ENCODE data around the gene STAG1. TPM values are rescaled to one million over a fixed set of nuclear protein-coding genes. Genes with fewer than 3 reads are reported as not detected.
"Not testable (repeated sequence)": the region's sequence is repeated elsewhere in the genome, so short reads cannot be mapped to it uniquely, and the experiment has no call there.

STAG1 gene
- polyA plus RNA-seq, 3 donors = 7.2 to 10.0 (median 7.5) TPM

DNA sequence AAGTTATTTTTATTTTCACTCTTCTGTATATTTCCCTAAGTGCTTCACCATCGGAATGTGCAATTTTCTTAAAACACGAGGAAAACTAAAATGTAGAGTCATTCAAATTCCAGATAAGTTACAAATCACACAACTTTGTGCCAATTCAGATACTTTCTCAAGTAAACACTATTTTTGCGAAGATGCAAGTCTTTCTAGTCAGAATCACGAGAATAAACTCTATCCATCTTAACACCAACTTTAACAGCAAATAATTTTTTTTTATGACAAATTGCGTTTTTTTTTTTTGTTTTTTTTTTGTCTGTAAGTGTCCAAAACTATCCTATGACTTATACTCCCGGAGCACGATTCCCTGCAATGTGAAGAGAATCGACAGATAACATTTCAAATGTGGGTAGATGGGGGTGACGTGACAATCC lies 1.3 kb downstream of the STAG1 start:
- peak overlapping the region; percentile 86 for H2AFZ ChIP-seq (ENCODE audit: insufficient read depth, low read depth, low read length, poor library complexity, severe bottlenecking)
- Mint-ChIP-seq H3K27me3 (ENCODE audit: low read depth in 3 of 3) (no peaks in the 10 kb centered on the region), H3K4me3 (peak overlapping the region; percentile 82 to 95), H3K27ac (peak overlapping the region; percentile 80 to 96 (median 92)), H3K9me3 (no peaks in the 10 kb centered on the region), H3K36me3 (no peaks in the 10 kb centered on the region), H3K4me1 (peaks cover 57% of the 10 kb centered on the region)
- no peaks in the 10 kb centered on the region for H4K20me1 ChIP-seq (ENCODE audit: insufficient read depth, low read length)
- peak overlapping the region; percentile 82 for H3K4me2 ChIP-seq (replicated peaks; ENCODE audit: extremely low read depth, low read length, poor library complexity, severe bottlenecking)
- H3K4me1 ChIP-seq (ENCODE audit: control insufficient read depth in 1 of 2, insufficient read depth in 2 of 2, low read length in 2 of 2) = peaks cover 45 to 53% of the 10 kb centered on the region in 2 donors
- H3K9me3 ChIP-seq (replicated peaks in 1 of 2; ENCODE audit: control insufficient read depth in 1 of 2, insufficient read depth in 1 of 2, low read length in 2 of 2) = no peaks in the 10 kb centered on the region
- H3K79me2 ChIP-seq (ENCODE audit: insufficient read depth, low read length) = peaks cover 63% of the 10 kb centered on the region
- H3K27ac ChIP-seq (ENCODE audit: low read depth in 1 of 2, low read length in 2 of 2) = peak overlapping the region; percentile 97
- no peaks in the 10 kb centered on the region for H3K36me3 ChIP-seq (replicated peaks in 1 of 2; ENCODE audit: control insufficient read depth in 1 of 2, insufficient read depth in 2 of 2, low read length in 2 of 2)
- DNase-seq = no peak
- intact Hi-C loops (cut with micrococcal nuclease) = loop anchor here (5.0 to 10.0 kb wide), 7 partner anchors 114 to 676 kb away; partner anchors contain the start of gene NCK1 (in 1 of the 2)
- no peaks in the 10 kb centered on the region for H3K27me3 ChIP-seq (ENCODE audit: control insufficient read depth in 2 of 2, insufficient read depth in 2 of 2, low read length in 2 of 2)
- TF ChIP-seq, protein P1, sequence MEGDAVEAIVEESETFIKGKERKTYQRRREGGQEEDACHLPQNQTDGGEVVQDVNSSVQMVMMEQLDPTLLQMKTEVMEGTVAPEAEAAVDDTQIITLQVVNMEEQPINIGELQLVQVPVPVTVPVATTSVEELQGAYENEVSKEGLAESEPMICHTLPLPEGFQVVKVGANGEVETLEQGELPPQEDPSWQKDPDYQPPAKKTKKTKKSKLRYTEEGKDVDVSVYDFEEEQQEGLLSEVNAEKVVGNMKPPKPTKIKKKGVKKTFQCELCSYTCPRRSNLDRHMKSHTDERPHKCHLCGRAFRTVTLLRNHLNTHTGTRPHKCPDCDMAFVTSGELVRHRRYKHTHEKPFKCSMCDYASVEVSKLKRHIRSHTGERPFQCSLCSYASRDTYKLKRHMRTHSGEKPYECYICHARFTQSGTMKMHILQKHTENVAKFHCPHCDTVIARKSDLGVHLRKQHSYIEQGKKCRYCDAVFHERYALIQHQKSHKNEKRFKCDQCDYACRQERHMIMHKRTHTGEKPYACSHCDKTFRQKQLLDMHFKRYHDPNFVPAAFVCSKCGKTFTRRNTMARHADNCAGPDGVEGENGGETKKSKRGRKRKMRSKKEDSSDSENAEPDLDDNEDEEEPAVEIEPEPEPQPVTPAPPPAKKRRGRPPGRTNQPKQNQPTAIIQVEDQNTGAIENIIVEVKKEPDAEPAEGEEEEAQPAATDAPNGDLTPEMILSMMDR (IDR thresholded peaks at IDR 0.05) = no peak
- peak overlapping the region; percentile 83 to 97 (median 83) for H3K4me3 ChIP-seq (replicated peaks in 1 of 3; ENCODE audit: low read depth in 2 of 3, low read length in 3 of 3)
- 11% methylated on average over 1 of the region's 9 CpGs for WGBS (ENCODE audit: insufficient coverage)
- peak overlapping the region; percentile 93 for H3K9ac ChIP-seq (ENCODE audit: insufficient read depth, low read length, poor library complexity, severe bottlenecking)

DNA sequence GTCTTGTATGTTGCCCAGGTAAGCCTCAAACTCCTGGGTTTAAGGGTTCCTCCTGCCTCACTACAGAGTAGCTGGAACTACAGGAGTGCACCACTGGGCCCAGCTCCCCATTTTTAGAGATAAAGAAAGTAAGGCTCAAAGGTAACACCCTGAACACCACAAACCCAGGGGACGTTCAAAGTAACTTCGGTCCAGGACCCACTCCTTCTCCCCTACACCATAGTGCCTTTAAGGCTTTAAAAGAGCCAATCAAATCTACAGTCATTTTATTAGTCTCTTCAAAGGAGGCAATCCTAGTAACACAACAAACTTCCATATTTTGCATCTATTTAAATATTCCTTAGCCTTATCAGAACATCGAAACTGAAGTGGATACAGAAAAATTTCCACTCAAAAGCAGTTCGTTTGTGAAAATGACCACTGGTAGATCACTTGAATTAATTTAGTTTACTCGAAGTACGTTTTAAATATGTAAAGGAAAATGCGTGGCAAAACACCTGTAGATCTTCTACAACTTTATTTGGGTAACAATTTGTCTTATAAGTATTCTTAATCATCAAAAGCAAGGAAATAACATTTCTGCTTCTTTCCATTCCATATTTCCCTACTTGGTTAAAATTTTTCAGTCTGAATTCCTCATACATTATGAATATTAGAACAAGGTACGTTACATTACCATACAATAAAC lies 1.8 kb downstream of the STAG1 start:
- Histone ChIP-seq H3K79me2 (ENCODE audit: insufficient read depth, low read length) (peaks cover 68% of the 10 kb centered on the region), H3K4me2 (replicated peaks; ENCODE audit: extremely low read depth, low read length, poor library complexity, severe bottlenecking) (peak overlapping the region; percentile 82), H3K27ac (ENCODE audit: low read depth in 1 of 2, low read length in 2 of 2) (peak overlapping the region in 1 of 2 donors; percentile 97), H3K4me3 (replicated peaks in 1 of 3; ENCODE audit: low read depth in 2 of 3, low read length in 3 of 3) (peak overlapping the region; percentile 83 to 97 (median 83)), H3K4me1 (ENCODE audit: control insufficient read depth in 1 of 2, insufficient read depth in 2 of 2, low read length in 2 of 2) (peaks cover 45 to 53% of the 10 kb centered on the region in 2 donors), H2AFZ (ENCODE audit: insufficient read depth, low read depth, low read length, poor library complexity, severe bottlenecking) (peak overlapping the region; percentile 86), H3K9me3 (replicated peaks in 1 of 2; ENCODE audit: control insufficient read depth in 1 of 2, insufficient read depth in 1 of 2, low read length in 2 of 2) (no peaks in the 10 kb centered on the region), H4K20me1 (ENCODE audit: insufficient read depth, low read length) (peaks cover 3% of the 10 kb centered on the region), H3K27me3 (ENCODE audit: control insufficient read depth in 2 of 2, insufficient read depth in 2 of 2, low read length in 2 of 2) (no peaks in the 10 kb centered on the region), H3K9ac (ENCODE audit: insufficient read depth, low read length, poor library complexity, severe bottlenecking) (peak overlapping the region; percentile 93), H3K36me3 (replicated peaks in 1 of 2; ENCODE audit: control insufficient read depth in 1 of 2, insufficient read depth in 2 of 2, low read length in 2 of 2) (no peaks in the 10 kb centered on the region)
- peak overlapping the region; percentile 82 to 95 for H3K4me3 Mint-ChIP-seq
- H3K4me1 Mint-ChIP-seq = peaks cover 62% of the 10 kb centered on the region
- no peaks in the 10 kb centered on the region for H3K9me3 Mint-ChIP-seq
- DNase-seq = no peak
- intact Hi-C loops (cut with micrococcal nuclease) = loop anchor here (5.0 to 10.0 kb wide), 7 partner anchors 114 to 676 kb away; partner anchors contain the start of gene NCK1 (in 1 of the 2)
- H3K27me3 Mint-ChIP-seq (ENCODE audit: low read depth in 3 of 3) = no peaks in the 10 kb centered on the region
- TF ChIP-seq, protein P1 (IDR thresholded peaks at IDR 0.05) = no peak
- WGBS (ENCODE audit: insufficient coverage) = 10% methylated on average over 2 of the region's 8 CpGs
- no peaks in the 10 kb centered on the region for H3K36me3 Mint-ChIP-seq
- H3K27ac Mint-ChIP-seq = peak overlapping the region; percentile 80 to 96 (median 92)

DNA sequence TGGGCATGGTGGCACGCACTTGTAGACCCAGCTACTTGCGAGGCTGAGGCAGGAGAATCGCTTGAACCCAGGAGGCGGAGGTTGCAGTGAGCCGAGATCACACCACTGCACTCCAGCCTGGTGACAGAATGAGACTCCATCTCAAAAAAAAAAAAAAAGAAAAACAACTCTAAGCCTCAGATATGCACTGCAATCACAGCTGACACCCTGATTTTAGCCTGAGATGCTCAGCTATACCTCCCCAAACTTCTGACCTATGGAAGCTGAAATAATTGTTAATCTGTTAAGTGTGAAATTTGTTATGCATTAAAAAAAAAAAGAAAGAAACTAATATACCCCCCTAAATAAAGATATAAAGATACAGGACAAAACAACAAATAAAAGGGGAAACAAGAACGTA lies 2.6 kb downstream of the STAG1 start:
- H3K27me3 Mint-ChIP-seq (ENCODE audit: low read depth in 3 of 3); DNase-seq; H3K9me3 ChIP-seq (replicated peaks in 1 of 2; ENCODE audit: control insufficient read depth in 1 of 2, insufficient read depth in 1 of 2, low read length in 2 of 2); H3K9me3 Mint-ChIP-seq; H4K20me1 ChIP-seq (ENCODE audit: insufficient read depth, low read length); H3K36me3 Mint-ChIP-seq; H3K36me3 ChIP-seq (replicated peaks in 1 of 2; ENCODE audit: control insufficient read depth in 1 of 2, insufficient read depth in 2 of 2, low read length in 2 of 2); H3K27me3 ChIP-seq (ENCODE audit: control insufficient read depth in 2 of 2, insufficient read depth in 2 of 2, low read length in 2 of 2): not testable (repeated sequence)
- Histone ChIP-seq H2AFZ (ENCODE audit: insufficient read depth, low read depth, low read length, poor library complexity, severe bottlenecking) (peak overlapping the region; percentile 86), H3K4me2 (replicated peaks; ENCODE audit: extremely low read depth, low read length, poor library complexity, severe bottlenecking) (peak overlapping the region; percentile 82), H3K27ac (ENCODE audit: low read depth in 1 of 2, low read length in 2 of 2) (peak overlapping the region in 1 of 2 donors; percentile 97), H3K4me3 (replicated peaks in 1 of 3; ENCODE audit: low read depth in 2 of 3, low read length in 3 of 3) (peak overlapping the region in 1 of 3 experiments; percentile 97), H3K79me2 (ENCODE audit: insufficient read depth, low read length) (peaks cover 76% of the 10 kb centered on the region), H3K4me1 (ENCODE audit: control insufficient read depth in 1 of 2, insufficient read depth in 2 of 2, low read length in 2 of 2) (peaks cover 45 to 53% of the 10 kb centered on the region in 2 donors), H3K9ac (ENCODE audit: insufficient read depth, low read length, poor library complexity, severe bottlenecking) (peak overlapping the region; percentile 93)
- Mint-ChIP-seq H3K27ac (peak overlapping the region in 6 of 7 donors; percentile 72 to 96 (median 90)), H3K4me3 (peak overlapping the region; percentile 82 to 95), H3K4me1 (peaks cover 64% of the 10 kb centered on the region)
- intact Hi-C loops (cut with micrococcal nuclease) = loop anchor here (5.0 to 10.0 kb wide), 7 partner anchors 115 to 675 kb away; partner anchors contain the start of gene NCK1 (in 1 of the 2)
- WGBS (ENCODE audit: insufficient coverage) = no CpG with 5 or more reads among the region's 6 CpGs

All from CD14-positive monocyte (primary cell).